SKM-1 (cell line): ENCODE results near the gene TEX10.
"Not testable (repeated sequence)": the region's sequence is repeated elsewhere in the genome, so short reads cannot be mapped to it uniquely, and the experiment has no call there.

Source experiments
- DNase-seq: peaks from one replicate; lab custom pipeline; 2025; ENCODE audit not compliant: unreplicated experiment; lab: John Stamatoyannopoulos, UW

TEX10 gene

GRCh38 chr9:100350188-100350587, 2.6 kb downstream of the TEX10 start:
- DNase-seq = no peak

GRCh38 chr9:100346836-100347235, 5.9 kb downstream of the TEX10 start:
- no peak for DNase-seq

DNA sequence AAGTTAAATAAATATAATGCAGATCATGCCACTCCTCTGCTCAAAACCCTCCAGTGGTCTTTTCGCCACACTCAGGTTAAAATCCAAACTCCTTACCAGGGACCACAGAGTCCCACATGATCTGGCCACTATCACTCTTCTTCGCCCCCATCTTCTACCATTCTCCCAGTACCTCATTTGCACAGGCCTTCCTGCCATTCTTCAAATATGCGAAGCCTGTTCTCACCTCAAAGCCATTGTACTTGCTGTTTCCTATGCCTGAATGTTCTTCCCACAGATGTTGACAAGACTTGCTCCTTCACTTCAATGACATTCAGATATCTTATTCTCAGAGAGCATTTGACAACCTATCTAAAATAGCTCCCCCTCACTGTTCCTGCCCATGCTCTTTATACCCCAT, 10.9 kb downstream of the TEX10 start:
- no peak for DNase-seq

GRCh38 chr9:100340224-100340623, 12.5 kb downstream of the TEX10 start:
- no peak for DNase-seq

DNA sequence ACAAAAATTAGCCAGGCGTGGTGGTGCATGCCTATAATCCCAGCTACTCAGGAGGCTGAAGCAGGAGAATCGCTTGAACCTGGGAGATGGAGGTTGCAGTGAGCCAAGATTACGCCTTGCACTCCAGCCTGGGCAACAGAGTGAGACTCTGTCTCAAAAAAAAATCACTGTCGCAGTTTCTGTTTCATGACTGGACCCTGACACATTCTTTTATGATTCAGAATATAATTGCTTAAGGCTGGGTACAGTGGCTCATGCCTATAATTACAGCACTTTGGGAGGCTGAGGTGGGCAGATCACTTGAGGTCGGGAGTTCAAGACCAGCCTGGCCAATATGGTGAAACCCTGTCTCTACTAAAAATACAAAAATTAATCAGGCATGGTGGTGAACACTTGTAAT, 14.0 kb downstream of the TEX10 start:
- not testable (repeated sequence) for DNase-seq

- no peak for DNase-seq
Measured at GRCh38 chr9:100324594-100325200, 28.0 kb downstream of the TEX10 start.

DNA sequence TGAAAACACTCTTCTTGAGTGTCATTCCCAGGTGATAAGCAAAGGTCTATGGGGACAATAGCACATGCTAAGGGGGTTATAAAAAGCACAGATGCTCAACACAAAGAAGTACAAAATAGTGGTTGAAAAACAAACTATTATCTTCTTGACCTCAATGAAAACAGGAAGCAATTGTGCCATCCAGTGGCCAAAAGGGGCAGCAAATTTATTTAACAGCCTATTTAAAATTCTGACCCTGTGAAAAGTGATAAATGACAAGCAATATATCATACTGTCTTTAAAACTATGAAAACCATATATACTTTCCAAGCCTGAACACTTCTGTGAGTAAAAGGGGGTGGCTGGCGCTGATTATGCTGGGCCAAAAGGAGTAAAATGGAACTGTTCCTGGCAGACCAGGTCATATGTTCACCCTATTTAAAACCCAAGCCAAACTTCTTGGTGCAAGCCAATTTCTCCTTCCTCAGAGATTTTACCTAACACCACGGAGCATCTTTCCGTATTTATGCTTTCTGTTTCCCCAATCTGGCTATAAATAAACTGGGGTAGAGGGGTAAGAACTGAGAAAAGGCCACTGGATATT, 29.7 kb downstream of the TEX10 start:
- no peak for DNase-seq

- no peak for DNase-seq
Measured at GRCh38 chr9:100317706-100318105, 35.0 kb downstream of the TEX10 start.

GRCh38 chr9:100315561-100315960, 37.2 kb downstream of the TEX10 start:
- DNase-seq = no peak

GRCh38 chr9:100309992-100310391, 42.8 kb downstream of the TEX10 start:
- no peak for DNase-seq

GRCh38 chr9:100308965-100309564, 43.7 kb downstream of the TEX10 start:
- DNase-seq = no peak

DNA sequence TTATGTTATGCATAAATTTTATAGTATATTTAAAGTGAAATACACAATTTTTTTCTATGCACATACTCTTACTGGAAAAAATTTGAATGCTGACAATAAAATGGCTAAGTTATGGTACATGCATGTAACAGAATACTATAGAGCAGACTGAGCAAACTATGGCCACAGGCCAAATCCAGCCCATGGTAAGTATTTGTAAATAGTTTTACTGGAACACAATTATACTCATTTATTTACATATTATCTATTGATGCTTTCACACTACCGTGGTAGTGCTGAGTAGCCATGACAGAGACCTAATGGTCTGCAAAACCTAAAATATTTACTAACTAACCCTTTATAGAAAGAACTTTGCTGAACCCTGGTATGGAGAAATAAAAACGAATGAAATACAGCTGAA, 45.7 kb downstream of the TEX10 start:
- no peak for DNase-seq

DNA sequence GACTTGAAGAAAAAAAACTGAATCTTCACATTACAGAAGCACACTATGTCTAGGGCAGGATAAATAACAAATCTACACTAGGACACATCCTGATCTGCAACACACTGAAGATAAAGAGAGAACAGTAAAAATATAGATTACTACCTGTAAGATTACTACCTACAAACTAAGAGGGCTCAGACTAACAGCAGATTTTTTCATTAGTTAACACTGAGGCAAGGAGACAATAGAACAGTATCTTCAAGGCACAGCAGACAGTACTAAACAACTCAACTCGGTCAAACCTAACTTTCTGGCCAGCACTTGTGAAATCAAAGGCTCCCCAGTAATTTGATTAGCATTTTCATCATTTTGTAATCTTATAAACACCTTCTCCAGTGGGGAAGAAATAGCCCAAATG, 46.5 kb downstream of the TEX10 start:
- no peak for DNase-seq

DNA sequence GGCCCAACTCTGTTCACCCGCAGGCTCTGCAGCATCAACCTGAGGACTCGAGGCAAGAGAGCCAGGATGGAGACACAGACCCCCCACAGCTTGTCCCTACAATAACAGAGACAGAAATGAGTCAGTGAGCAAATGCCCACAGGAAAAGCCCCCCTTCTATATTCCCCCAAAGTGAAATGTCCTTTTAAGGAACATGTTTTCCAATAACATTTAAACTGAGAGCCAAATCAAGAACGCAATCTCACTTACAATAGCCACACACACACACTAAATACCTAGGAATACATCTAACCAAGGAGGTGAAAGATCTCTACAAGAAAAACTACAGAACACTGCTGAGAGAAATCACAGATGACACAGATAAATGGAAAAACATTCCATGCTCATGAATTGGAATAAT, 49.0 kb downstream of the TEX10 start:
- DNase-seq = no peak

GRCh38 chr9:100298378-100298777, 54.4 kb downstream of the TEX10 start:
- DNase-seq = no peak

- DNase-seq = no peak
Measured at GRCh38 chr9:100296407-100296806, 56.3 kb downstream of the TEX10 start.

DNA sequence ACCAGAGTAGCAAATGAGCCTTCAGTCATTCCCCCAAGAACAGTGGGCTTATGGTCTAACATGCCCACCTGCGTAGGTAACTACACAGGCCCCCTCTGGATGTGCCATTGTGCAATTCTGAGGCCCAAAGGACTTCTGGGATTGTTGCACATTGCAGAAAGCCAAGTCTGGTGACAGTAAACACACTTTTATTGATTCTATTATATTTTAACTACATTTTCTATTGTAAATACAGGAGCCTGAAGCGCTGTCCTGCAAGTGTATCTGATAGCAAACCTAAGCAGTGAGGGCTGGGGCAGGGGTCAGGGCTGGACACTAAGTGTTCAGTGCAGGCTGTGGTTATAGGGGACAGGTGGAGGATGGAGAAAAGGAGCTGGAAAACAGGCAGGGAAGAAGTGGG, 57.5 kb downstream of the TEX10 start:
- DNase-seq = no peak

DNA sequence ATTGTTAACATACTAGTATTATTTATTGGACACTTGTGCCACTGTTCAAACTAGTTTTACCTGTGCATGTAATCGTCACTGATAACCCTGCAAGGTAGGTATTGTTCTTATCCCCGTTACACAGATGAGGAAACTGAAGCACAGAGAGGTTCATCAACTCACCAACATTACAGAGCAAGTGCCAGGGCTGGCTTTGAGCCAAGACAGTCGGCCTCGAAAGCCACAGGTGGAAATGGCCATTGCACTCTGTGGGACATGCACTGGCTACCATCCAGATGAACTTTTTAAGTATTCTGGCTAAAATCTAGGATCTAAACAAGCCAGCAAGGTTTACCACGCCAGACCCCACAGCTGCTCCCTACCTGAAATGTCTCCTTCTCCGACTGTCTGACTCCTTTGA, 57.9 kb downstream of the TEX10 start:
- DNase-seq = no peak

DNA sequence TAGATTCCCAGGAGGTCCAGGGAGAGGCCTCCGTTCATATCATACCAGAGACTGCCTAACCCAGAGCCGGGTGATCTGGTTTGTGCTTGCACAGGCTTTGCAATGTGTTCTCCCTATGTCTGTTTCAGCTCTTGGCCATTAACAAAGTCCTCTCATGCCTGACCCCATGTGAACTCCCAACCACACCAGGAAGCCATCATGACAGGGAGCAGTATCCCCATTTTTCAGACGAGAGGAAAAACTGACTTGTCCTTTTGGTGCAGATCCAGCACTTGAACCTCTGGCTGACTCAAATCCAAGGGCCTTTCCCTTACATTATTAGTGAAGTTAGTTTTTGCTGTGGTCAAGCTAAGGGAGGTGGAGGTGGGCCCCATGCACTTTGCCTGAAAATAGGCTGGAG, 58.4 kb downstream of the TEX10 start:
- no peak for DNase-seq

DNA sequence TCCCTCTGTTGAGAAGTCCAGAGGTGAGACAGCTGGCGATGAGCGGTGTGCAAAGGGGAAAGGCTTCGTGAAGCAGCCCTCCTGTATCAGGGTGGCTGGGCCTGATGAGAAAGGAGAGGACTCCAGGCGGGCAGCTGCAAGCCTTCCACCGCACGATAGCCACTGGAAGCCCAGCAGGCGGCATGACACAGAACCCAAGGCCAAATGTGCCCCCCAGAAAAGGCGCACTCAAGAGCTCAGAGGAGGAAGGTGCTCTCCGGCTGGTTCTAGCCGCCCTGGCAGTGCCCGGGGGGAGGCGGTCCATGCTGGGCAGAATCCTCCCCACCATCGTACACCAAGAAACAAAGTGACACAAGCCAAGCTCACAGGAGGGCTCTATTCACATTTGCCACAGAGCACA, 60.3 kb downstream of the TEX10 start:
- no peak for DNase-seq

GRCh38 chr9:100290714-100291113, 62.0 kb downstream of the TEX10 start:
- no peak for DNase-seq

DNA sequence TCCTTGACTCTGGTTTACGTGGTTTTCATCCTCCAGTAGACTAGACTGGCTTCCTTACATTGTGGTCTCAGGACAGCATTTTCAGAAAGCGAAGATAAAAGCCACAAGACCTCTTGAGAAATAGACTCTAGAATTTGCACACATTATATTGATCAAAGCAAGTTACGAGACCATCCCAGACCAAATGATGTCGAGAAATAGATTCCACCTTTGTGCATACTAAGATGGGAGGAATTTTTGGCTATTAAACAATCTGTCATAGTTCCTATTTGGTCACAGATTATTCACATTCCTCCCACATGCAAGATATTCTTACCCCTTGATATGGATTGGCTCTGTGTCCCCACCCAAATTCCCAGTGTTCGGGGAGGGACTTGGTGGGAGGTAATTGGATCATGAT, 65.6 kb downstream of the TEX10 start:
- no peak for DNase-seq

DNA sequence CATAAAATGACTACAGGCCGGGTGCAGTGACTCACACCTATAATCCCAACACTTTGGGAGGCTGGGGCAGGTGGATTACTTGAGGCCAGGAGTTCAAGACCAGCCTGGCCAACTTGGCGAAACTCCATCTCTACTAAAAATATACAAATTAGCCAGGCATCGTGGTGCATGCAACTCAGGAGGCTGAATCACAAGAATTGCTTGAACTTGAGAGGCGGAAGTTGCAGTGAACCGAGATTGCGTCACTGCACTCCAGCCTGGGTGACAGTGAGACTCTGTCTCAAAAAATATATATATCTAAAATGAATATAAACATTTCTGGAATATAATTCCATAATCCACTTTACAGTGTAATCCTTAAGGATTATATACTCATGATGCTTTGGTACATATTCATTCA, 66.5 kb downstream of the TEX10 start:
- DNase-seq = no peak
